Germinal center (tissue), 1 donor: ENCODE results near the gene ATP8A1.
"Not testable (repeated sequence)": the region's sequence is repeated elsewhere in the genome, so short reads cannot be mapped to it uniquely, and the experiment has no call there.

Experiments
- DNase-seq: peaks from one replicate; pipeline ENCODE4 v3.0.0; 2012; ENCODE audit warnings: mixed read lengths, low spot score

Gene ATP8A1

DNA sequence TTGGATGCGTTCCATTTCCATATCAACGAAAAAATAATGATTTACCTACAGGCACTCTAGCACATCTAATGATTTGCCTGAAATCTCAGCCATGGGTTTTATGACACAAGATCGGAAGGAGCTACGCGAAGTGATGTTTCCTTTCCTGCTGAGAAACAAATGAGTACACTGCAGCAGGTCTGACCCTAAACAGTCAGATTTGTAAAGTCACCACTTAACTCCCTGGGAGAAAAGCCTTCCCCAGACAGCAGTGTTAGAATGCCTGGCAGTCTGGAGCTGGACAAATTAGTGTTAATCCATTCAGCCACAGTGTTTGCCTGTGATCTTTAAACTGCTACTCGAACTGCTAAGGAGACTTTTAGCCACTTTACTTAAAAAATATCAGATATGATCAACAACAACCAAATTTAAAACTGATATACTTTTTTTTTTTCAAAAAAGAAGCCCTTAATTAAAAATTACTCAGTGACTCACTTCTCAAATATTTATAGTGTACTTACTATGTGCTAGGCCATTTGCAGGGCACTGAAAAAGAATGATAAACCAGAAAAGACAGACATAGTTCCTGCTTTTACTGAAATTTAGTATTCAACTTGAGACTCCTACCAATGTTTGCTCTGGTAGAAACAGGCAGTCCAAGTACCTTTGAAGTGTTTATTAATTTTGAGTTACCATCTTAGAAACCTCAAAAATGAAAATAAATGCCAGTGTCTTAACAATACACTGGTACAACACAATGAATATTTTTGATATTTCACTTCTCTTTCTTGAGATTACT, 155.1 kb downstream of the ATP8A1 start:
- no peak for DNase-seq

DNA sequence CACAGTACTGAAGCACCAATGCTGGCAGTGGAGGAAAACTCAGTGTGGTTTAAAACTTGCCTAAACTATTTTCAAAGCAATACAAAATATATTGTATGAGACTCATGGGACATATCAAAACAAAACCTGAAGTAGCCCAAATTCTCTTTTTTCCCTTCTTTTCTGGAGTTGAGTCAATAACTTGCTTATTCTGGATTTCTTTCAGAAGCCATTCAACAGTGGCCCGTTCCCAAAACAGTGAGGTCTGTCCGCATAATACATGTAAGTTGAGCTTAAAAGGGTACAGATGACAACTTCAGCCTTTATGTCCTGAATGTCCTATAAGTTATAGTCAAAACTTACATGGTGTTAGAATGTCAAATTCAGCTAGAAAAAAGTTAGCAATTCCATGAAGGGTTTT, 158.9 kb downstream of the ATP8A1 start:
- no peak for DNase-seq

DNA sequence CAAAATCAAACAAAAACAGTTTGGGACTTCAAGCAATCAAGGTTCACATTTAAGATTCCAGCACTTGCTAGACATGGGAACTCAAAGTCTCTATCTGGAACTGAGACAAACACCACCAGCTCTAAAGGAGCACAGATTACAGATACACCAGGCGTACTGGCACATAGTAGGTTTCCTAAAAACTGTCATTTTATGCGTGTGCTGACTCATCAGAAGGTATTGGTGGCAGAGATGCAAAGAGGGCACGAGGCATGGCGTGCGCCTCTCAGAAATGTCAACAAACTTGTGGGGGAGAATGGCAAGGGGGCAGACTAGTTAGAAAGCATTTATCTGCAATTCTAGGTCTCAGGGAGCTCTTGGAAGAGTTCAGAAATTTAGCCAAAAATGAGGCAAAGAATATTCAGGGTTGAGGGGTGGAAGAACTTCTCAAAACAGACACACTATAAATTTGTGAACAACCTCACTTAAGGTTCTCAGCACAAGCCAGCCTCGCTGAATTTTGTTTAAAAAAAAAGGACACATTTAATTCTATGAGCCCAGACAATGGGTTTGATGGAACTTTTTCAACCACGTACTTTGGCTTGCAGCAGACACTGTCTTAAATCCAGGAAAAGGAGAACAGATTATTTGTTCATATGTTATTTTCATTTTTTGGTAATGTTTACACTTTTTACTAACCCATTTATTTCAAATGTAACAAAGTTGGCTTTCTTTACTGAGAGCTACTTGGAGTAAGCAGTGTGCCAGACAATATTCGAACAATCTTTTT, 159.6 kb downstream of the ATP8A1 start:
- no peak for DNase-seq

DNA sequence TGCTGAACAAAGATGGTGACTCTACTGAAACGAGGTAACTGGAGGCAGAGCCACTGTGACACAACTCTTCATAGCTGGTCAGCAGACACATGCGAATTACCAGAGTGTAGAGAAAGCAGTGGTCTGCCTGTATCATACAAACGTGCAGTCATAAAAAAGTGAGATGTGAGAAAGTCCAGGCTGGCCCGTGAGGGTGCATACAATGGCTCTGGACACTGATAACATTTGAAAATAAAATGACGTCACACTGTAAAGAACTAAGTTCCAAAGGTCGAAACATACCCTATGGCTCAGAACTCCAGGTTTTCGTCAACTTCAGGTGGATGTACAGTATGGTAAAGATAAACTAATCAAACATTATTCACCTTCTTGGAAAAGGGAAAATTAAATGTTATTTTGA, 163.9 kb downstream of the ATP8A1 start:
- DNase-seq, result no peak

DNA sequence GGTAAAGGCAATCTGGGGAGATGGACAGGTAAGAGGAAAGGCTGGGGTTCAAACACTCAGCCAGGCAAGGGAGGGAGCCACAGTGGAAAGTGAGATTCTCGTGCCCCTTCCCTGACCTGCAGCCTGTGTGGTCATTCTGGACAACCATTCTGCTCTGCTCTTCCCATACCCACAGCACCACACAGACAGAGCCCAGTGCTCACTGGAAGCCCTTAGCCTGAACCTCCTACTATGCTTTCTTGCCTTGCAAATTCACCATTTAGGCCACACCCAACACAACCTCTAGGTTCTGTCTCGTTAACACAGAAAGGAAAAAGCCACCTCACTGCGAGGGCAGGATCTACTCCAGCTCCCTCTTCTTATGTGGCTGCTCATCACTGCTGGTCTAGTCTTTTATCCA, 166.9 kb downstream of the ATP8A1 start:
- no peak for DNase-seq

DNA sequence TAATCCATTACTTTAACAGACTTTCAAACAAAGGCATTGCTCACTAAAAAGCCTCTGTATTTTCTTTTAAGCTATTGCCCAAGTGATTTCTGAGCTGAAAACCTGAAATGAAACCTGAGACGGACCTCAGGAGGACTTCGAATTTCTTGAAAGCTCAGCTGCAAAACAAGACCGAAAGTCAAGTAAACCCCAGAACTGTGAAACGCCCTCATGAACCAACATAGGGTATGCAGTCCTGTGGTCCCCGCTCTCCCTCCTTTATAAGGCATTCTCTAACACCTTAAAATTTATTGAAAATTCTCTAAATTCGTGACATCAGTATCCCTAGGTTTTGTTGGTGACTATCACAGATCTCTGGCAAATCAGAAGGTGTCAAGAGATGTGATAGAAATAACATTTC, 167.8 kb downstream of the ATP8A1 start:
- no peak for DNase-seq

DNA sequence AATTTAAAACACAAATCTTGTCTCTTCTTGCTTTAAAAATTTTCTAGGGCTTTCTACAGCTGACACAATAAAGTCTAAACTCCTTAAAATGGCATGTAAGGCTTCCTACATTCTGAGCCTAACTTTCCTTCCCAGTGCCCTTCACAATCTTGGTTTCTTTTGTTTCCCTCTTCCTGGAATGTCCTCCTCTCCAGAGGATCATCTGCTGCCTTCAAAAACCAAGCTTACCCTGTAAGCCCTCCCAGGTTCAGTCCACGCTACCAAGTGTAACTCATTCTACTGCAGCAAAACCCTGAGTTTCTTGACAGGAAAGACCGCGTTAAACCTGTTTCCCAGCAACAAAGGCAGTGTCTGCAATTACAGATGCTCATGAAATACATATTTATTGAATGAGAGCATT, 168.4 kb downstream of the ATP8A1 start:
- DNase-seq, result no peak

DNA sequence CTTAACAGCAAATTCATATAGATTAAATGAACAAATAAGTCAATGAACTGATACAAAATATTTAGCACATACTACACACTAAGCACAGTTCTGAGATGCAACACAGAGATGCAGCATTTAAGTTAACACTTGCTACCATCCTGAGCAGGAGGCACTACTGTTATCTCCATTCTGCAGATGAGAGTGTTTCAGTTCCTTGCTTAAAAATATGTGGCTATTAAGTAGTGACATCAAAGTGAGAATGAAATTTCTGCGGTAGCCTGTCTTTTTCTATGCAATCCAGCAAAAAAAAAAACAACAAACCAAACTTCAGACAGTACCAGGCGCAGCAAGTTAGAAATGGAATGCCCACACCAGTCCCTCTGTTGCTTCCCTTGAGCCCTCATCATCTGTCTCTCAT, 168.8 kb downstream of the ATP8A1 start:
- no peak for DNase-seq

DNA sequence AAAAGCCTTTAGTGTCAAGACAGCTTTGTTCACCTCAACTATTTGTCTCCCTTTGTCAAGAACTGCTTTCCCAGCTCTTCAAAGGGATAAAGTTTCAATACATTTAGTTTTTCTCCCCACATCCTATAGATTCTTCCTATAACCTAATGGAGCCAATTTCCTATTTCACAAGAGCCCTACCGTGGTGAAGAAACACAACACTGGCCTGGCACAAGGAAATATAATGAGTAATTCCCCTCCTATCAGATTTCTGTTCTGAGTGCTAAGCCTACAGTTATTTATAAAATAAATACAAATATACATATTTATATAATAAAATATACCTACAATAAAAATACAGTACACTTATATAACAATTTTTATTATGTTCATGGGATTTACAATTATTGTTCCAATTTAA, 169.7 kb downstream of the ATP8A1 start:
- no peak for DNase-seq

DNA sequence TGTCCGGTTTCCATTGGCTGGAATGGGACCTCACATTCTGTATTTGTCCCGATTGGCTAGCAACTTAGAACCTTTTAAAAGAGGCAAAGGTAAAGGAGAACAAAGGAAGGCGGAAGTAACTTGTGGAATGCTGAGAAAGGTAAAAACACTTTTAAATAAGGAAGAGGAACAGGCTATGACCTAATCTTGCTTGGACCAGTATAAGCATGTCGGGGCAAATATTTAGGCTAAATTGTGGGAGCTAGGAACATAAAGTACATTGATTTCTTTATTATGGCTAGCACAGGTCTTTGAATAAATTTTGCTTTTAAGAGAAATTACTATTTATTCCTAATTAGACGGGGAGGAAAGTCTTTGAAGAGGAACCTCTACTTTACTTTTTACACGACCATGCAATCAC, 170.7 kb downstream of the ATP8A1 start:
- DNase-seq, result not testable (repeated sequence)

DNA sequence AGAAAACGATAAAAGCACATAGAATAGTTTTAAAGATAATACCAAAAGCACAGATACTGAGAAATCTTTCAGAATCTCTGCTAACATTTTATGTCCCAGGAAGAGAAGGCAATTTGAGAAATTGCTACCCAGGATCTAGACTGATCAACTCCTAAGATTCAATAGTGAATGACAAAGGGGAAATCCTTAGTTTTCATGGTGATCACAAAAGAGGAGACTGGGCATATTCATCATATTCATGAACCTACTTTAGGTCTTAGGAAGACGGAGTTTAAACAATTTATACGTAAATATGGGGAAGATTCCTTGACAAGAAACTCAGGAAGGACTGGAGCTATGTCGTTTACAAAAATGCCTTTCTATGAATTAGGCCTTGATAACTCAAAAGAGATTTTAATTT, 172.3 kb downstream of the ATP8A1 start:
- no peak for DNase-seq

DNA sequence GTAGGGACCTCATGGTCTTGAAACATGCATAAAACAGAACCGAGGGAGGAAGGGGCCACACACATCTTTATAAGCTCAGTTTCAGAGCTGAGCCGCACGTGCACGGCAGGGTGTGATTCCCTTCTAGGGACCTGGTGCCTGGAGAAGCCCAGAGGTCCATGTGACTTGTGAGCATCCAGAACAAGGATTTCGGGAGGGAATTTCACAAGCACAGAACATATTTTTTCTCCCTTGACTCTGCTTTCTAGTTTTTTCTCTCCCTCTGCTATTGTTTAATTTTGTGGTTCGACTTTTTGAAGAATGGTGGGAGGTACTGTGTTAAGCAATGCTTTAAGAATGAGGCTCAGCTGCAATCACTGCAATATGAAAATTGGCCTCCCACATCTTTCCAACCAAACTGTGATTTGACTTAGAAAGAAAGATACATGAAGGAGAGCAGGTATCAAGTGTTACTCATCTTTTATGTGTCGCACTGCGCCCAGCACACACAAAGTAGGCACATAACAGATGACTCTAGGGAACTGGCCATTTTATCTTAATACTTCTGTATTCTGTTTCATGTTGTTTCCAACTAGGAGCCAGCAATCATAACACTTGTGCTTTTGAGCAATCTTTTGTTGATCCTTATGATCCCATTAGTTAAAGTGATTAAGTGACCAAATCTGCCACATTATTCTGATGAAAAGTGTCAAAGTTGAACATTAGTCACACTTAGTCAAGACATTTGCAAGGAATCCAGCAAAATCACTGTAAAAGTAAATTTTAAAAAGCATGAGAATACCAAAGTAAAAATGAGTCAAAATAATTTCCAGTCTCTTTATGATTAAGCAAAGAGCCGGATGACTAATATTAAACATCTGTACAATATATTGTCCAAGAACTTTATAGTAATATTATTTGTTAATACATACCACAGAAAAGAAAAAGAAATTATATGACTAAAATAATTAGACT, 173.2 kb downstream of the ATP8A1 start:
- DNase-seq, result no peak

DNA sequence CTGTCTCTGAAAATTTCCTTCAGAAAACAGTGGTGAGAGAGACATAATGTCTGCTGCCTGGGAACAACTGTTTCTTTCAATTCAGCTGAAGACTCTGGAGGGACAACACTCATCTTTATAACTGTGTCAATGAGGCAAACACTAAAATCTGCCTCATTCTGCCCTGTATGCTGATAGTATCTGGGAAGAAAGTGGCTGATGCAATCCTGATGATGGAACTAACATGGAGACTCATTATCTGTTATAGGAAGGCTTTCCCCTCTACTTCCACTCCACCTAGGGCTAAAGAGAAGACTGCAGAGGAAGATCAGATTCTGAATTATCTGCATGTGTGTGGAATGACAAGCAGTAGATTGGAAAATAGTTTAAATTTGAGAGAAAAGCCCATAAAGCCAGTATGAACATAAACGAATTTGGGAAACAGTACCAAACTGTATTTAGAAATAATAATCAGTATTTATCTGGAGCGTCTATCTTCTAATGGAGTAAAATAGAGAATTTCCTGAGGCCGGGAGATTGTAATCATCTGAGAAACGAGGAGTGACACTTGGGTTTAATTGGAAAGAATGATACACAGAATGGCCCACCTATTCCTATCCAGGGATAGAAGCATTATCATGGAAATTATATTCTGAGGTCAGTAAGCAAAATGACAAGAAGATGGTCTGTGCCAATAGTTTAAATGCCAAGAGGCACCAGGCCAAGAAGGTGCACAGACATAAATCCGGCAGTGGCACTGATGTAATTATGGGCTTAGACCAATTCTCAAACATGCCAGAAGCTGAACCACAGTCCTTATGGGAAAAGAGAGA, 174.2 kb downstream of the ATP8A1 start:
- DNase-seq, result no peak

DNA sequence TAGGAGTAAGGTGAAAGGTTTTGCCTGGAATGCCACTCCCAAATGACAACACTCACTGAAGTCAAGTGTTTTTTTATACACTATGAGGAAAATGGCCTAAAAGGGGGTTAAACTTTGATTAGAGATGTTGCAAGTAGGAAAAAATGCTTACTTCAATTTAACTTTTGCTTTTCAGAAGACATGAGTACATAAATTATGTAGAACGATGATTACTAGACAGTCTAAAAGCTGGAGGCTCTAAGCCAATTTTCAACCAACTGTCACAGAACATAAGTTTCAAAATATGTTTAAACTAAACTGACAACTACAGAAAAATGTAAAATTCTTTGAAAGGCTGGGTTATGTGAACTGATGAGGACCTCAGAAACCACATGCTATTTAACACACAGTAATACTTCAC, 176.2 kb downstream of the ATP8A1 start:
- no peak for DNase-seq

DNA sequence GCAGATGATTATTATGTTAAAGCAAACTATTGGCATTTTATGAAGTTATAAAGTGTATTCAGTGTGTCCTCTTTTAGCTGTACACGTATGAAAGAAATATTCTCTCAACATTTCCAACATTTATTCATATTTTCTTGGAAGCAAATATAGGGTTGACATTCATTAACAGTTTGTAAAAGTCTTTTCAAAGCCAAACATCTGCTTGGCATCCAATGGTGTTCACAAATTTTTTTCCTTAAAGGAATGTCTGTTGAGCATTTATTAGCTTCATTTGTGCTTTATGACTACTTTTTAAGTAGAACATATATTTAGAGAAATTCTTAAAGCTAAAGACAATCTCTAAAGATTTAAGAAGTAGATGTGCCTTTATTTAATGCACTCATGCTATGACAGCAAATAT, 176.6 kb downstream of the ATP8A1 start:
- DNase-seq, result no peak

DNA sequence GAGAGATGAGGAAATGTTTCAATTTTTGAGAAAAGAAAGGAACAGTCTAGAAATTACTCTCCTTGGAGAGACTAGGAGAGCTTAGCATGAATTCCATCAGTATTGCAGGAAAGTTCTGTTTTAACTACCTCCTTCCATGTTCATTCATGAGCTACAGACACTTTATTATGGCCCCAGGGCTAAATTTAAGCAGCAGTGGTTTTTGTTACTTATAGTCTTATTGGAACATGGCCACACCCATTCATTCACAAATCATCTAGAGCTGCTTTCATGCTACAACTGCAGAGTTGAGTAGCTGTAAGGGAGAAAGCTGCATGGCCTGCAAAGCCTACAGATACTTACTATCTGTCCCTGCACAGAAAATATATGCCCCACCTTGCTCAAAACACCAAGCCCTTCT, 178.0 kb downstream of the ATP8A1 start:
- DNase-seq, result no peak

DNA sequence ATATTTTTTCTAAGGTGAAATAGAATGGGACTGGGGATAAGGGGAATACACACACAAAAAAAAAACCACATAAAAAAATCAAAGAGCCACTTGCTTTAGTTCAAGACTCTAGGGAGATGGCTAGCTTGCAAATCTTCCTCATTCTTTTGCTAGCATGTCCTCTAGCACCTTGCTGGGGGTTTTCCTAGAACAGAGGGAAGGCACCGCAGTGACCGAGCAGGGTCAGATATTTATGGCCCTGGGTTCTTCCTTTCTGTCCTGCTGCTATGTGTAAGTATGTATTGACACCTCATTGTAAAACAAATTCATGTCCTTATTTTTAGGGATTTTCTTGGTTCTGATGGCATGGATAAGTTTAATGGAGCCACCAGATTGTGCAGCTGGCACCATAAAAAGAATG, 178.4 kb downstream of the ATP8A1 start:
- no peak for DNase-seq

DNA sequence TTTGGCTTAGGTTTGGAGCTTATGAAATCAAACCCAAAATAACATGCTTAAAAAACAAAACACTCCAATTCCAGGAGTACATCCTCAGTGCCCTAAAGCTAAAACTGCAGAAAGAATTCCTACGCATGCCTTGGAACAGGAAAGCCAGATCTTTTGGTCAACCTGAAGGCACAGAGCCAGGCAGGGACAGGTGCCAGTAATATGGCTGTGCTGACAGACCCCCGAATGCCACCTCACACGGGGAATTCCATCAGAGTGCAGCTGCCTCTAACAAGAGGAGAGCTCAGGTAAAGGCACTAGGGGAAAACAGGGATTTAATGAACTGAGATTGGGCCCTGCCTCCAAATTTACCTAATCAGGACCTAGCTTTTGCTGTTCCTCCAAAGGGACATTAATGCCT, 182.5 kb downstream of the ATP8A1 start:
- no peak for DNase-seq

DNA sequence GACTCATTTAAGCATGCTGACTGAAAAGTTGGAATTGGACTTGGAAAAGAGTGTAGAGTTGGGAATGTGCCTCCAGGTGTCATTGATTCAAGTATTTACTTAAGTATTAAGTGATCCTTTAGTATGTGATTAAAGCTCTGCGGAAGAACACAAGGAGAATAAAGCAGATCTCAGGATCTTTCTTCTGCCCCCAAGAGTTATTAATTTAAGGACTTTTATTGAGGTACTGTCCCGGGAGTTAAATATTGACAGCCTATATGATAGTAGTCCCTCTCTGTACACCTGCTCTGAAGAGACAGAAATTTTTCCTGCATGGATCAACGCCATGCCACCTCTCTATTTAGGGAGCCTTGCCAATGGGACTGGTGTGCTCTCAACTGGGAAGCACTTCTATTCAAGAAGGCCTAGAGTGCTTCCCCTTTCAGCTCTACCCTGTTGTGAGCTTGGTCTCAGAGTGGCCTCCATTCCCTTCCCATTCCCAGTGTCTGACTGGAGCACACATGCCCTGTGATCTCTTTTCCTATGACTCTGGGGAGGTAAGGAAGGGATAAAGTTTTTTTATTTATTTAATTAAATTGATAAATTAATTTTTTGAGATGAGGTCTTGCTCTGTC, 183.7 kb downstream of the ATP8A1 start:
- DNase-seq, result no peak

DNA sequence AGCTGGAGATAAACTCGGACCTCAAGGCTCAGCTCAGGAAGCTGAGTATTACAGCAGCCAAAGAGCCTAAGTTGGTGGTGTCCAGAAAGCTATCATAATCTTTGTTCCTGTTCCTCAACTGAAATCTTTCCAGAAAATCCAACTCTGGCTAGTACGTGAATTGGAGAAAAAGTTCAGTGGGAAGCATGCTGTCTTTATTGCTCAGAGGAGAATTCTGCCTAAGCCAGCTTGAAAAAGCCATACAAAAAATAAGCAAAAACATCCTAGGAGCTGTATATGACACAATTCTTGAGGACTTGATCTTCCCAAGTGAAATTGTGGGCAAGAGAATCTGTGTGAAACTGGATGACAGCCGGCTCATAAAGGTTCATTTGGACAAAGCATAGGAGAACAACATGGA, 185.0 kb downstream of the ATP8A1 start:
- no peak for DNase-seq

DNA sequence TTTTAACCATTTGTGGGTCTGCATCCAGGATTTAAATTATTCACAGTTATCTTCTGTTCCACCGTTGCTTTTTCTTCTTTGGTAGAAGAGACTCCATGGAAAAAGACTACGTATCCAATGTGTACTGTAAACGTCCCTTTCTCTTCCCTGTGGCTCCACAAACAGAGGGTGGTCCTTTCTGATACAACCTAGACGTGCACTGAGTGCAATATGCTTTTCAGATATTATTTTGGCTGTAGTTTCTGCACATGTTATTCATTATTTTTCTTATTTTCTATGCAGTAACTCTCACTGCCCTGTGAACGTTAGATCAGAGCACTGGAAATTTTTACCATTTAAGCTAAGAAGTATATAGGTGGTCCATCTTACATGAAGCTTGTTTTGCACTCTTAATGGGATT, 186.9 kb downstream of the ATP8A1 start:
- no peak for DNase-seq
